ENCODE results near the gene DCAF5.
"Not testable (repeated sequence)": the region's sequence is repeated elsewhere in the genome, so short reads cannot be mapped to it uniquely, and the experiment has no call there.

The DCAF5 gene

DNA sequence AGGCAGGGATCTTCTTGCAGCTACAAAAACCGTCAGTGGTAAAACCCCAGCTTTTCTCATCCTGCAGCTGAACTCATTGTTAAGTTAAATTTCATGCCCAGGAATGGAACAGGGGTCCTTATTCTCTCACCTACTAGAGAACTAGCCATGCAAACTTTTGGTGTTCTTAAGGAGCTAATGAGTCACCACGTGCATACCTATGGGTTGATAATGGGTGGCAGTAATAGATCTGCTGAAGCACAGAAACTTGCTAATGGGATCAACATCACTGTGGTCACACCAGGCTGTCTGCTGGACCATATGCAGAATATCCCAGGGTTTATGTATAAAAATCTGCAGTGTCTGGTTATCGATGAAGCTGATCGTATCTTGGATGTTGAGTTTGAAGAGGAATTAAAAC, 68.9 kb downstream of the DCAF5 start:
- FAIRE-seq = no peak
- no peak for DNase-seq (ENCODE audit: insufficient read length, low spot score)

DNA sequence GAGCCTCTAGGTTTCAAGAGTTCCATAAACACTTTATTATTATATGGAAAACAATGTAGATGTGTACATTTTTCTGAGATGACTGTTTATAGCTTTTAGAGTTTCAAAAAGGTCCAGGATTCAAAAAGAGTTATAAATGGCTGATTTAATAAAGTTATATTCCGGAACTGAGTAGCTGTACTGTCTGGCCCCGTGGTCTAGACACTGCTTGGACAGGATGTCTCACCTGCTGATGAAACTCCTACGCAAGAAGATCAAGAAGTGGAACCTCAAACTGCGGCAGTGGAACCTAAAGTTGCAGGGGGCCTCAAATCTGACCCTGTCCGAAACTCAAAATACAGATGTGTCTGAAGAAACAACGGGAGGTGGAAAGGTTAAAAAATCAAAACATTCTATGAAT, 69.7 kb downstream of the DCAF5 start:
- TF ChIP-seq SPI1 (IDR thresholded peaks at IDR 0.05; ENCODE audit: low read depth, low read length) (no peak), POLR2AphosphoS5 (IDR thresholded peaks at IDR 0.05; ENCODE audit: low read depth, low read length) (no peak), TAF1 (IDR thresholded peaks at IDR 0.05; ENCODE audit: low read depth, low read length) (no peak), POLR2A (IDR thresholded peaks at IDR 0.05; ENCODE audit: low read depth, low read length) (no peak), POU2F2 (IDR thresholded peaks at IDR 0.05; ENCODE audit: low read depth, low read length) (no peak), PAX5 (IDR thresholded peaks at IDR 0.05; ENCODE audit: insufficient read depth, low read length, severe bottlenecking) (no peak)
- FAIRE-seq = no peak
- DNase-seq (ENCODE audit: insufficient read length, low spot score) = no peak

More for the DNA sequence above, 68.9 kb downstream of the DCAF5 start:
- TF ChIP-seq SPI1 (IDR thresholded peaks at IDR 0.05; ENCODE audit: low read depth, low read length) = no peak

DNA sequence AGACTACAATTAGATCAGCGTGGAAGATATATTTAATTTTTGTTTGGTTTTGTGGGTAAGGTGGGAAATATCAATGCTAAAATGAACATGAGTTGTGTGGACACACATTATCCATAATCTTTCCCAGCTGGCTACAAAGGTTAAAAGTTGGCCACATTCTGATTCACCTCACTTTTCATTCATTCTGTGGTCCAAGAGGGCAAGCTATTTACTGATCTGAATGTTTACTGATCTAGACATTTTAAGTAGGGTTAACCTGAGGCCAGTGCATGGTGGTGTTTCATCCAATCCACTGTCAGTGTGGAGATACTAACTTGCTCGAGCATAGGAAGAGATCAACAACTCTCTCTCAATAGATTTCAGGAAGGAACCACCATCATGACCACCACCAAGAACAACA, 71.6 kb downstream of the DCAF5 start:
- TF ChIP-seq PAX5 (IDR thresholded peaks at IDR 0.05; ENCODE audit: insufficient read depth, low read length, severe bottlenecking) = no peak
- FAIRE-seq (no peak), DNase-seq (ENCODE audit: insufficient read length, low spot score) (no peak)

DNA sequence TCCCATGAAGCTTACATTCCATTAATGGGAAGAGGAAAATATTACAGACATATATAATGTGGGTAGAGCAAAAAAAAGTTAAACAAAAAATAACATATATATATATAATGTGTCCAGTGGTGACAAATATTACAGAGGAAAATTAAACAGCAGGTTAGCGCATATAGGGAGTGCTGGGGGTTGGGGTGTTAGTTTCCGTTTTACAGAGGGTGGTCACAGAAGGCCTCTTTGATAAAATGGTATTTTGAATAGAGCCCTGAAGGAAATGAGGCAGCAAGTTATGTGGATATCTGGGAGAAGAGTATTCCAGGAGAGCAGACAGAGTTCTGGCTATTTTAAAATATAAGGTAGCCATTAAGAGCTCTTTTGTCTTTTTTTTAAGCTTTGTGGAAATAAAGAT, 73.2 kb downstream of the DCAF5 start:
- DNase-seq (ENCODE audit: insufficient read length, low spot score) (no peak), FAIRE-seq (no peak)
- TF ChIP-seq POU2F2 (IDR thresholded peaks at IDR 0.05; ENCODE audit: low read depth, low read length) (no peak), POLR2AphosphoS5 (IDR thresholded peaks at IDR 0.05; ENCODE audit: low read depth, low read length) (no peak)

DNA sequence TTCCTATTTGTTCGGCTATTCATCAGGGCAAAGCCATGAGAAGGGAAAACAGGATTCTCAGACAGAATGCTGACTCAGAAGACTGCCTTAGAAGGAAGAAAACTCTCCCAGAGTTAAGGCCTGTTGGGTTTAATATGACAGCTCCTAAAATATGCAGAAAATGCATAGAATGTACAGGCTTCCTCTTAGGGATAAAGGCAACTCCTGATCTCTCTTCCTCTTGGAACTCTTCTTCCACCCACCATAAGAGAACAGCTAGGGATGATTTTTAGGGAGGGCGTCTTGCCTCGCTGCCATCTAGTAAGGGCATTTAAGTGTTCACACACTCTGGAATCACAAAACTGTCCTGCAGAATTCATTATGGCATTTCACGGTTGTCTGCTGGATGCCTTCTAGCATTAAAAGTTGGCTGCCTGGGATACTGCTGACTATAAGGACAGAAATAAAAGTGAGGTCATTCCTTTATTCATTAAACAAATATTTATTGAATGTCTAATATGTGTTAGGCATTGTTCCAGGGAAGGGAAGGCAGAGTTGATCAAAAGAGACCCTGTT, 73.7 kb downstream of the DCAF5 start:
- no peak for FAIRE-seq
- no peak for DNase-seq (ENCODE audit: insufficient read length, low spot score)

DNA sequence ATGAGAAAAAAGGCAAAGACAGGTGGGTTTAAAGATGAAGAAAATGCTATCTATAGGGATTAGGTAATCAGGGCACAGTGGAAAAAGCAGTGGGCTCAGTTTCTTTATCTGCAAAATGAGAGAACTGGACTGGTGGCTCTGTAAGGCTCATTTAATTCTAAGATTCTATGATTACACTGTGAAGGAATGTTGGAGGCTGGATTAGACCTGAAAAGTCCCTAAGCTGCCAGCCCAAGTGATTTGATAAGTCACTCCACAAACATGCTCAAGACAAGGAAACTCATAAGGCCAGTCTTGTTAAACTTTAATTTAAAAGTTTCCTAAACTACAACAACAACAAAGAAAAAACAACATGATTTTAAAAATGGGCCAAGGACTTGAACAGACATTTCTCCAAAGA, 75.1 kb downstream of the DCAF5 start:
- DNase-seq (ENCODE audit: insufficient read length, low spot score) (no peak), FAIRE-seq (no peak)
- TF ChIP-seq POLR2A (IDR thresholded peaks at IDR 0.05; ENCODE audit: low read depth, low read length) = no peak
- TF ChIP-seq POLR2AphosphoS5 (IDR thresholded peaks at IDR 0.05; ENCODE audit: low read depth, low read length) = no peak
- TF ChIP-seq TAF1 (IDR thresholded peaks at IDR 0.05; ENCODE audit: low read depth, low read length) = no peak
- TF ChIP-seq POU2F2 (IDR thresholded peaks at IDR 0.05; ENCODE audit: low read depth, low read length) = no peak
- no peak for TF ChIP-seq SPI1 (IDR thresholded peaks at IDR 0.05; ENCODE audit: low read depth, low read length)
- no peak for TF ChIP-seq PAX5 (IDR thresholded peaks at IDR 0.05; ENCODE audit: insufficient read depth, low read length, severe bottlenecking)

More for the DNA sequence above, 73.7 kb downstream of the DCAF5 start:
- TF ChIP-seq POU2F2 (IDR thresholded peaks at IDR 0.05; ENCODE audit: low read depth, low read length) = no peak
- no peak for TF ChIP-seq POLR2A (IDR thresholded peaks at IDR 0.05; ENCODE audit: low read depth, low read length)
- no peak for TF ChIP-seq PAX5 (IDR thresholded peaks at IDR 0.05; ENCODE audit: insufficient read depth, low read length, severe bottlenecking)
- TF ChIP-seq POLR2AphosphoS5 (IDR thresholded peaks at IDR 0.05; ENCODE audit: low read depth, low read length) = no peak

DNA sequence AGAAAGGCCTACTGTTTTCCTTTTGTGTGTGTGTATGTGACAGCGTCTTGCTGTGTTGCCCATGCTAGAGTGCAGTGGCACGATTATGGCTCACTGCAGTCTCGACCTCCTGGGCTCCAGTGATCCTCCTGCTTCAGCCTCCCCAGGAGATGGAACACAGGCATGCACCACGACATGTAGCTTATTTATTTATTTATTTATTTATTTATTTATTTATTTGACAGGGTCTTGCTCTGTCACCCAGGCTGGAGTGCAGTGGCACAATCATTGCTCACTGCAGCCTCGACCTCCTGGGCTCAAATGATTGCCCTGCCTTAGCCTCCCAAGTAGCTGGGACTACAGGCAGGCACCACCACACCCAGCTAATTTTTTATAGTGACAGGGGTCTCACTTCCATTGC, 75.7 kb downstream of the DCAF5 start:
- not testable (repeated sequence) for DNase-seq (ENCODE audit: insufficient read length, low spot score); FAIRE-seq

DNA sequence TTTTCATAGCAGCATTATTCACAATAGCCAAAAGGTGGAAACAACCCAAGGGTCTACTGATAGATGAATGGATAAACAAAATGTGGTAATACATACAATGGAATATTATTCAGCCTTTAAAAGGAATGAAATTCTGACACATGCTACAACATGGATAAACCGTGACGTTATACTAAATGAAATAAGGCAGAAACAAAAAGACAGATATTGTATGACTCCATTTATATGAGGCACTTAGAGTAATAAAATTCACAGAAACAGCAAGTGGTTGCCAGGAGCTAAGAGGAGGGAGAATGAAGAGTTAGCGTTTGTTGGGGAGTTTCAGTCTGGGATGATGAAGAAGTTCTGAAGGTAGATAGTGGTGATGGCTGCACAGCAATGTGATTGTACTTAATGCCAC, 76.6 kb downstream of the DCAF5 start:
- TF ChIP-seq SPI1 (IDR thresholded peaks at IDR 0.05; ENCODE audit: low read depth, low read length) = no peak
- TF ChIP-seq POLR2A (IDR thresholded peaks at IDR 0.05; ENCODE audit: low read depth, low read length) = no peak
- TF ChIP-seq POLR2AphosphoS5 (IDR thresholded peaks at IDR 0.05; ENCODE audit: low read depth, low read length) = no peak
- no peak for TF ChIP-seq TAF1 (IDR thresholded peaks at IDR 0.05; ENCODE audit: low read depth, low read length)
- no peak for TF ChIP-seq POU2F2 (IDR thresholded peaks at IDR 0.05; ENCODE audit: low read depth, low read length)
- no peak for TF ChIP-seq PAX5 (IDR thresholded peaks at IDR 0.05; ENCODE audit: insufficient read depth, low read length, severe bottlenecking)
- no peak for FAIRE-seq
- no peak for DNase-seq (ENCODE audit: insufficient read length, low spot score)

DNA sequence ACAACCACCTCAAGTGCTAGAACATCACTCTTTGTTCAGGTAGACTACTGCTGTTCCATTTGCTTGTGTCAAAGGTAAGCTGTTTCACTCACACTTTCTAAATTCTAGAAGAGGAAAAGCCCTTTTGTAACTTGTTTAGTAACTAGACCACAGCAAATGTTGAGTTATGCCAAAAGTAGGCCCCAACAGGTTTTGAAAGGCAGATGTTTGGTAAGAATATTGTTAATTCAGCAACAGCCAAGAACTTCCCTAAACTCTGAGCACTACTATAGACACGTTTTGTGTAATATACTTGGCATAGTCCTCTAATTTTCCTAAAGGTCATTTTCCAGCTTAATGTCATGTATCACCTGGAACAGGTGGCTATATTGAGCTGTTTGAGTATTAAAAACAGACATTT, 79.0 kb downstream of the DCAF5 start:
- DNase-seq (ENCODE audit: insufficient read length, low spot score) (no peak), FAIRE-seq (no peak)
- TF ChIP-seq PAX5 (IDR thresholded peaks at IDR 0.05; ENCODE audit: insufficient read depth, low read length, severe bottlenecking) (no peak), POU2F2 (IDR thresholded peaks at IDR 0.05; ENCODE audit: low read depth, low read length) (no peak), TAF1 (IDR thresholded peaks at IDR 0.05; ENCODE audit: low read depth, low read length) (no peak), POLR2A (IDR thresholded peaks at IDR 0.05; ENCODE audit: low read depth, low read length) (no peak), POLR2AphosphoS5 (IDR thresholded peaks at IDR 0.05; ENCODE audit: low read depth, low read length) (no peak), SPI1 (IDR thresholded peaks at IDR 0.05; ENCODE audit: low read depth, low read length) (no peak)

DNA sequence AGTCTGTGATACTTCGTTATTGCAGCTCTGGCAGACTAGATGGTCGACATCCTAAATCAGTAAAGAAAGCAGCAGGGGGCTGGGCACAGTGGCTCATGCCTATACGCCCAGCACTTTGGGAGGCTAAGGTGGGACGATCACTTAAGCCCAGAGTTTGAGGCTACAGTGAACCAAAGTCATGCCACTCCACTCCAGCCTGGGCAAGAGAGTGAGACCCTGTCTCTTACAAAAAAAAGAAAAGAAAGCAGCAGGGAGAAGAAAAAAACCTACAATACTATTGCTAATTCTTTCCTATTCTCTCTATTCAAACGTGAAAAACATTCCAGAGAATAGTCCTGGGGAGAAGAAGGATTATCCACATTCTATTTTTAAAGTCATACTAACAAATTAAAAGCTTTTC, 79.5 kb downstream of the DCAF5 start:
- FAIRE-seq = no peak
- TF ChIP-seq POLR2AphosphoS5 (IDR thresholded peaks at IDR 0.05; ENCODE audit: low read depth, low read length) (no peak), POLR2A (IDR thresholded peaks at IDR 0.05; ENCODE audit: low read depth, low read length) (no peak), SPI1 (IDR thresholded peaks at IDR 0.05; ENCODE audit: low read depth, low read length) (no peak), PAX5 (IDR thresholded peaks at IDR 0.05; ENCODE audit: insufficient read depth, low read length, severe bottlenecking) (no peak), POU2F2 (IDR thresholded peaks at IDR 0.05; ENCODE audit: low read depth, low read length) (no peak), TAF1 (IDR thresholded peaks at IDR 0.05; ENCODE audit: low read depth, low read length) (no peak)
- no peak for DNase-seq (ENCODE audit: insufficient read length, low spot score)

DNA sequence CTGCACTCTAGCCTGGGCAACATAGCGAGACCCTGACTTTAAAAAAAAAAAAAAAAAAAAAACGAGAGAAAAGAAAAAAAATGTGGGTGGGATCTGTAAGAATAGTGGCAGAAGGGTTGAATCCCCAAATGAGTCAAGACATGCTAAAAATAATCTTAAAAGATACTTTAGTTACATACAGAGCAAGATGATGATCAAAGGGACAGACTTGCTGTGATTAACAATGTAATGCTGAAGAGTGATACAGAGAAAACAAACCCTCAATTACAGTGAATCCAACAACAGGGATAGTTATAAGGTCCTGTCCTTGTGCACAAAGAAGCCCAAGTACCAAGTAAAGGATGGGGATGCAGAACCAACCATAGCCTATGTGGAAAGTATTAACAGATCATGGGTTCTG, 80.3 kb downstream of the DCAF5 start:
- FAIRE-seq (no peak), DNase-seq (ENCODE audit: insufficient read length, low spot score) (no peak)
- no peak for TF ChIP-seq SPI1 (IDR thresholded peaks at IDR 0.05; ENCODE audit: low read depth, low read length)
- no peak for TF ChIP-seq POLR2AphosphoS5 (IDR thresholded peaks at IDR 0.05; ENCODE audit: low read depth, low read length)
- no peak for TF ChIP-seq POU2F2 (IDR thresholded peaks at IDR 0.05; ENCODE audit: low read depth, low read length)
- no peak for TF ChIP-seq POLR2A (IDR thresholded peaks at IDR 0.05; ENCODE audit: low read depth, low read length)
- TF ChIP-seq PAX5 (IDR thresholded peaks at IDR 0.05; ENCODE audit: insufficient read depth, low read length, severe bottlenecking) = no peak
- TF ChIP-seq TAF1 (IDR thresholded peaks at IDR 0.05; ENCODE audit: low read depth, low read length) = no peak

All from GM12891 (cell line).